C4-2B (cell line): ENCODE results near the gene CD44.

Experiments used
- ZFX ChIP-seq: fragments of 450-650 bp; IDR thresholded peaks from 2 replicates; pipeline ENCODE4 v1.6.1; 2017
- TF ChIP-seq, protein P1 (sequence below): fragments of 450-650 bp; conservative IDR thresholded peaks from 2 replicates; pipeline ENCODE4 v1.5.1; 2017; ENCODE audit warnings: mild to moderate bottlenecking

DNA sequence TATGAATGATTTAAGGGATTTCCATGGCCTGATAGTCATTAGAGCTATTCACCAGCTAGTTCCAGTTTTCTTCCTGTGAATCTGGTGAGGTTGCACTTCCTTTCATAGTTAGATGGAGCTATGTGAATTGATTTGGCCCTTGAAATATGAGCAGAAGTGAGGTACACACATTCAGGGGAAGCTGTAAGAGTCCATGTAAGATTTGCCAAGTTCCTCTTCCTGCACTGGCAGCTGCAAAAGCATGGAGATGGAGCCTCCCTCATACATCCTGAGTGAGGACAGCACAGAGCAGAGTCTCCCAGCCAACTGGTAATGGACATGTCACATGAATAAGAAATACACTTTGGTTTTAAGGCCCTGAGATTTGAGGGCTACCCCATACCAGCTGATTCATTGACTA is 111.7 kb downstream of the CD44 start:
- TF ChIP-seq, protein P1, sequence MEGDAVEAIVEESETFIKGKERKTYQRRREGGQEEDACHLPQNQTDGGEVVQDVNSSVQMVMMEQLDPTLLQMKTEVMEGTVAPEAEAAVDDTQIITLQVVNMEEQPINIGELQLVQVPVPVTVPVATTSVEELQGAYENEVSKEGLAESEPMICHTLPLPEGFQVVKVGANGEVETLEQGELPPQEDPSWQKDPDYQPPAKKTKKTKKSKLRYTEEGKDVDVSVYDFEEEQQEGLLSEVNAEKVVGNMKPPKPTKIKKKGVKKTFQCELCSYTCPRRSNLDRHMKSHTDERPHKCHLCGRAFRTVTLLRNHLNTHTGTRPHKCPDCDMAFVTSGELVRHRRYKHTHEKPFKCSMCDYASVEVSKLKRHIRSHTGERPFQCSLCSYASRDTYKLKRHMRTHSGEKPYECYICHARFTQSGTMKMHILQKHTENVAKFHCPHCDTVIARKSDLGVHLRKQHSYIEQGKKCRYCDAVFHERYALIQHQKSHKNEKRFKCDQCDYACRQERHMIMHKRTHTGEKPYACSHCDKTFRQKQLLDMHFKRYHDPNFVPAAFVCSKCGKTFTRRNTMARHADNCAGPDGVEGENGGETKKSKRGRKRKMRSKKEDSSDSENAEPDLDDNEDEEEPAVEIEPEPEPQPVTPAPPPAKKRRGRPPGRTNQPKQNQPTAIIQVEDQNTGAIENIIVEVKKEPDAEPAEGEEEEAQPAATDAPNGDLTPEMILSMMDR = no peak
- TF ChIP-seq ZFX = no peak
